Upper lobe of left lung (tissue), 4 donors: Measurements from ENCODE around the gene ALDH1A3.

Source experiments
- POLR2A ChIP-seq, 4 donors: fragments of 450-650 bp; IDR thresholded peaks; one replicate each; pipeline ENCODE4 v1.5.1; 2016 to 2017; ENCODE audit warnings: antibody characterized with exemption in 4 of 4, mild to moderate bottlenecking in 2 of 4
- TF ChIP-seq, protein P1 (sequence below), 6 experiments: fragments of 450-650 bp in 4 of 6; fragments of 200-600 bp in 2 of 6; sonication (generic) in 2 of 6; IDR thresholded peaks; one replicate each; pipeline ENCODE4 v1.5.1; 2016 to 2019; ENCODE audit warnings: antibody characterized with exemption in 6 of 6

DNA sequence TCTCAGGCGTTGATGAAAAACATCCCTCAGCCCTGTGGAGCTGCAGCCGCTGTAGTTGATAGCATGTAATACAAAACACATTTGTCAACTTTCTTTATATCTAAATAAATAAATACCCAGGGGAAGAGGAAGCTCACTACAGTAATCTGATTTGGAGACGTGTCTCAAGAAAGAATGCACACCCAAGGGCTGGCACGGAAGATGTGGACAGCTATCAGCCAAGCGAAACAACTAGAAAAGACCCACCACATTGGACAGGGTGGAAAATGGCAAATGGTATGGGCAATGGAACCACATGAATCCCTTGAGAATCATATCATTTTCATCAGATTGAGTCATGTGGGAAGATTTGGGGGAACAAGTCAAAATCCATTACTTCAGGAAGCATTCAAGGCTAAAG lies 43.1 kb upstream of the ALDH1A3 start:
- TF ChIP-seq, protein P1, sequence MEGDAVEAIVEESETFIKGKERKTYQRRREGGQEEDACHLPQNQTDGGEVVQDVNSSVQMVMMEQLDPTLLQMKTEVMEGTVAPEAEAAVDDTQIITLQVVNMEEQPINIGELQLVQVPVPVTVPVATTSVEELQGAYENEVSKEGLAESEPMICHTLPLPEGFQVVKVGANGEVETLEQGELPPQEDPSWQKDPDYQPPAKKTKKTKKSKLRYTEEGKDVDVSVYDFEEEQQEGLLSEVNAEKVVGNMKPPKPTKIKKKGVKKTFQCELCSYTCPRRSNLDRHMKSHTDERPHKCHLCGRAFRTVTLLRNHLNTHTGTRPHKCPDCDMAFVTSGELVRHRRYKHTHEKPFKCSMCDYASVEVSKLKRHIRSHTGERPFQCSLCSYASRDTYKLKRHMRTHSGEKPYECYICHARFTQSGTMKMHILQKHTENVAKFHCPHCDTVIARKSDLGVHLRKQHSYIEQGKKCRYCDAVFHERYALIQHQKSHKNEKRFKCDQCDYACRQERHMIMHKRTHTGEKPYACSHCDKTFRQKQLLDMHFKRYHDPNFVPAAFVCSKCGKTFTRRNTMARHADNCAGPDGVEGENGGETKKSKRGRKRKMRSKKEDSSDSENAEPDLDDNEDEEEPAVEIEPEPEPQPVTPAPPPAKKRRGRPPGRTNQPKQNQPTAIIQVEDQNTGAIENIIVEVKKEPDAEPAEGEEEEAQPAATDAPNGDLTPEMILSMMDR (IDR thresholded peaks at IDR 0.05), result no peak
- no peak for TF ChIP-seq POLR2A (IDR thresholded peaks at IDR 0.05)
